Stimulated activated naive CD8-positive, alpha-beta T cell treated with anti-CD3 and anti-CD28 coated beads, Interleukin-15, Interleukin-2, amounts not matched to agents 100 ng/mL and 50 ng/mL, for 24 hours (primary cell): ENCODE results near the gene ADK.

Source experiments
- H3K27ac Mint-ChIP-seq: one replicate; pipeline ENCODE4 v1.8.0; 2021; ENCODE audit warnings: mild to moderate bottlenecking, mixed read lengths
- H3K27me3 Mint-ChIP-seq: one replicate; pipeline ENCODE4 v1.8.0; 2021; ENCODE audit warnings: mixed read lengths
- H3K36me3 Mint-ChIP-seq: one replicate; pipeline ENCODE4 v1.8.0; 2021; ENCODE audit warnings: low read depth, mixed read lengths
- H3K4me1 Mint-ChIP-seq: one replicate; pipeline ENCODE4 v1.8.0; 2021; ENCODE audit warnings: low read depth, mixed read lengths
- H3K4me3 Mint-ChIP-seq: one replicate; pipeline ENCODE4 v1.8.0; 2021; ENCODE audit warnings: mild to moderate bottlenecking, mixed read lengths
- H3K9me3 Mint-ChIP-seq: one replicate; pipeline ENCODE4 v1.8.0; 2021; ENCODE audit warnings: mixed read lengths

Gene ADK

DNA sequence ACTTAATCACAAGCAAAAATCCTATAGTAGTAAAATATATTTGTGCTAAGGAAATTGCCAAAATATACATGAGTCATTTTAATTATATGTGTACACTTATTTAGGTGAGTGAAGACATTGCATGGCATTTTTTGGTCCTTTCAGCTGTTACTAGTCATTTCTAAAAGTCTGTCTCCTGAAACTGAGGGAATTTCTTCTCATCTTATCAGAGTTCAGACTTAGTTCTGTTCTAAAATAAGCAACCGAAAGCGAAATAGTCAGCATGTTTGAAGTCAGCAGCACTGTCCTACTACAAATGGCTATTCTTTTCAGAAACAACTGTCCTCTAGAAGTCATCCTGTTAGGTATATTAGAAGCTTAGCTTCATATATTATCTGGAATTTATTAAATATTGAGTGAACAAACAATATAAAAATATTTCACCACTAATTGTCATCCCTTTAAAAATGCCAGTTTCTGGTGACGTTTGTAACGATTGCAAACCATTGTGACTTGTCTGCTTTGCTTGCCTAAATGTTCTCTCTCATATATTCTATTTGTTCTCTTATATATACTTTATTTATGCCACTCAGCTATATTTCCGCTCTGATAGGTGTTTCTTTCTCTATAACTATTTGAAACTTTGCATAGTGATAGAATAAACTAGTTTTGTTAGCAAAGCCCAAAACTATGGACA lies 448.0 kb downstream of the ADK start:
- Mint-ChIP-seq H3K4me1 (peaks cover 8% of the 10 kb centered on the region), H3K27me3 (no peaks in the 10 kb centered on the region), H3K4me3 (no peak overlapping the region), H3K27ac (no peak overlapping the region), H3K36me3 (peaks cover 38% of the 10 kb centered on the region), H3K9me3 (no peaks in the 10 kb centered on the region)

DNA sequence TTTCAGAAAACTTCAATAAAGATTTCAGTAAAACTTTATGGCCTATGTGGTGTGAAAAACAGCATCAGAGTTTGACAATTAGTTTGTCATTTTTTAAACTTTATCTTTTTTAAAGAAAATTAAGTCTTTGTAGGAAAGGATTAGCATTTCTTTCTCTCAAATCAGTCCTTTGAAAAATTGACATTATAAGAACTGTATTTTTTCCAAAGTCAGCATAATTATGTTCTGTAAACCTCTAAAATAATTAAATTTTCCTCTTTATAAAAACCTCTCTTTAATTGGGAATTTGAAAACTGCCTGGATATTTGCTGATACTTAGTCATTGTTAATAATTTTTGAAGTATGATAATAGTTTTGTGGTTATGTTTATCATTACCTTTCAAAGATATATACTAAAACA lies 448.7 kb downstream of the ADK start:
- Mint-ChIP-seq H3K9me3 (no peaks in the 10 kb centered on the region), H3K36me3 (peaks cover 44% of the 10 kb centered on the region), H3K4me1 (peaks cover 8% of the 10 kb centered on the region), H3K27me3 (no peaks in the 10 kb centered on the region), H3K4me3 (no peak overlapping the region), H3K27ac (no peak overlapping the region)

DNA sequence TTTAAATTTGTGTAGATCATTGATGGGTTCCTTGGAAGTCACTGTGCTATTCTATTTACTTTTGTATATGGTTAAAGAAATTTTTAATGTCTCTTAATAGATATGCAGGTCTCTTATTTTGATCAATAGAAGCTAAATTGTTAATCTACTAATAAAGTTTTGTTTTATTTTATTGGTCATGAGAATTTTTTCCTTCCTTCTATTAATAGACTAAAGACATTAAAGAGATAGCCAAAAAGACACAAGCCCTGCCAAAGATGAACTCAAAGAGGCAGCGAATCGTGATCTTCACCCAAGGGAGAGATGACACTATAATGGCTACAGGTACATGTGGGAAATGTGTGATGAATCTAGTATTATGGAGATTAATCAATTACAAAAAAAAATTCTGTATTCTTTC lies 449.1 kb downstream of the ADK start:
- no peak overlapping the region for H3K4me3 Mint-ChIP-seq
- H3K36me3 Mint-ChIP-seq, result peaks cover 49% of the 10 kb centered on the region
- no peaks in the 10 kb centered on the region for H3K9me3 Mint-ChIP-seq
- no peak overlapping the region for H3K27ac Mint-ChIP-seq
- H3K27me3 Mint-ChIP-seq, result no peaks in the 10 kb centered on the region
- peaks cover 8% of the 10 kb centered on the region for H3K4me1 Mint-ChIP-seq

DNA sequence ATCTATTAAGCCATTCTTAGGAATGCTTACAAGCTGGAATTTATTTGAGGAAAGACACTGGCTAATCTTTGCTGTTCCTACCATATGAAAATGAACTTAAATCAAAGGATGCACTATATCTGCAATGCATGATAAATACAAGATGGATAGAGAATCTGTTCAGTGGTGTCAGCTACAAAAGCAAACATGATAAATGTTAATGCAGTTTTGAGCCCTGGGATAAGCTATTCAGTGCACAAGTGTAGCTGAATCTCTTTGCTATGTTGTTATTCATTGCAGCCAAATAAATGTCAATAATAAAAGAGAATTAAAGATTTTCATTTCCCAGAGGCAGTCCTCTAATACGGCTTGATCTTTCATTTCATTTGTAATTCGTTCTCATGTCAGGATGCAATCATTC lies 451.6 kb downstream of the ADK start:
- H3K4me1 Mint-ChIP-seq, result peaks cover 4% of the 10 kb centered on the region

DNA sequence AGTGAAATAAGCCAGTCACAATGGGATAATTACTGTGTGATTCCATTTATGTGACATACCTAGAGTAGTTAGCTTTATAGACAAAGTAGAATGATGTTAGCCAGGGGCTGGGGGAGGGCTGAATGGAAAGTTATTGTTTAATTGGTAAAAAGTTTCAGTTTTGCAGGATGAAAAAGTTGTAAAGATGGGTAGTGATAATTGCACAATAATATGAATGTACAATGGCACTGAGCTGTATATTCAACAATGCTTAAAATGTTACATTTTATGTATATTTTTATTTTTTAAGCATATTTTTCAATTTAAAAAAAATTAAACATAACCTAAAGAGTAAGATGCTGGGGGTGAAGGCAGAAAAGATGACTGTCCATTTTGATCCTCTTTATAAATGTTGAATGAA lies 459.3 kb downstream of the ADK start:
- H3K4me3 Mint-ChIP-seq, result no peak overlapping the region
- H3K27ac Mint-ChIP-seq, result no peak overlapping the region
- peaks cover 6% of the 10 kb centered on the region for H3K4me1 Mint-ChIP-seq
- no peaks in the 10 kb centered on the region for H3K9me3 Mint-ChIP-seq
- peaks cover 40% of the 10 kb centered on the region for H3K36me3 Mint-ChIP-seq
- no peaks in the 10 kb centered on the region for H3K27me3 Mint-ChIP-seq

More for the DNA sequence above, 451.6 kb downstream of the ADK start:
- no peaks in the 10 kb centered on the region for H3K27me3 Mint-ChIP-seq
- peaks cover 49% of the 10 kb centered on the region for H3K36me3 Mint-ChIP-seq
- H3K4me3 Mint-ChIP-seq, result no peak overlapping the region
- no peaks in the 10 kb centered on the region for H3K9me3 Mint-ChIP-seq
- H3K27ac Mint-ChIP-seq, result no peak overlapping the region

DNA sequence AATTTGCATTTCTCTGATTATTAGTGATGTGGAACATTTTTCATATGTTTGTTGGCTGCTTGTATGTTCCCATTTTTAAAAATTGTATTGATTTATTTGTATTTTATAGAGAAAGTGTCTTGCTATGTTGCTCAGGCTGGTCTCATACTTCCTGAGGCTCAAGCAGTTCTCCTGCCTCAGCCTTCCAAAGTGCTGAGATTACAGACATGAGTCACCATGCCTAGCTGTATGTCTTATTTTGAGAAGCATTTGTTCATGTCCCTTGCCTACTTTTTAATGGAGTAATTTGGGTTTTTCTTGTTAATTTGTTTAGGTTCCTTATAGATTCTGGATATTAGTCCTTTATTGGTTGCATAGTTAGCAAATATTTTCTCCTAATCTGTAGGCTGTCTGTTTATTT lies 461.2 kb downstream of the ADK start:
- H3K9me3 Mint-ChIP-seq, result no peaks in the 10 kb centered on the region
- H3K4me1 Mint-ChIP-seq, result peaks cover 6% of the 10 kb centered on the region
- H3K27ac Mint-ChIP-seq, result no peak overlapping the region
- H3K27me3 Mint-ChIP-seq, result no peaks in the 10 kb centered on the region
- H3K4me3 Mint-ChIP-seq, result no peak overlapping the region
- peaks cover 44% of the 10 kb centered on the region for H3K36me3 Mint-ChIP-seq

DNA sequence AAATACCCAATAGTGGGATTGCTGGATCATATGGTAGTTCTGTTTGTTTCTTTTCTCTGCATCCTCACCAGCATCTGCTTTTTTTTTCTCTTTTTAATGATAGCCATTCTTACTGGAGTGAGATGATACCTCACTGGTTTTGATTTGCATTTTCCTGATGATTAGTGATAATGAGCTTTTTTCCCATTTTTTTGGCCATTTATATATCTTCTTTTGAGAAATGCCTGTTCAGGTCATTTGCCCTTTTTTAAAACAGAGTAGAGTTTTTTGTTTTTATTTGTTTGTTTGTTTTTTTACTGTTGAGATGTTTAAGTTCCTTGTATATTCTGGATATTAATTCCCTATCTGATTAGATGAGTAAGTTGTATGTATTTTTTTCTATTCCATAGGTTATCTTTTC lies 469.6 kb downstream of the ADK start:
- Mint-ChIP-seq H3K27me3 (no peaks in the 10 kb centered on the region), H3K27ac (no peak overlapping the region), H3K4me3 (no peak overlapping the region), H3K4me1 (no peaks in the 10 kb centered on the region), H3K9me3 (peaks cover 8% of the 10 kb centered on the region), H3K36me3 (peaks cover 70% of the 10 kb centered on the region)

DNA sequence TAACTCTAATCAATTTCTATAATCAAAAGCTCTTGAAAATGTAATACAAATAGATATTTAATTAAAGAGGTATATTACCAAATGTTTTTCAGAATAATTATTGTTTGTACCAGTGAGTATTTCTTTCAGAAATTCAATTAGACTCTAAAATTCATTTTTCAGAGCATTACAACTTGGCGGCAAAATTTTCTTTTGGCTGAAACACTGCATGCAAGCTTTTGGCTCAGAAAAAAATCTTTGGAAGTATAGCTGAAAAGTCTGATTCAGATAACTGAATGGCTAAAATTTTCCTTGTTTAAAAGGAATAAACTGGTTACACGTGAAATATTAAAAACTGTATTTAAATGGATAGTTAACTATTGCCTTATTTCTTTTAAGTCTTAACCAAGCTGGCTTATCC lies 472.8 kb downstream of the ADK start:
- H3K27me3 Mint-ChIP-seq, result no peaks in the 10 kb centered on the region
- no peak overlapping the region for H3K4me3 Mint-ChIP-seq
- peaks cover 8% of the 10 kb centered on the region for H3K9me3 Mint-ChIP-seq
- no peak overlapping the region for H3K27ac Mint-ChIP-seq
- peaks cover 48% of the 10 kb centered on the region for H3K36me3 Mint-ChIP-seq
- no peaks in the 10 kb centered on the region for H3K4me1 Mint-ChIP-seq

DNA sequence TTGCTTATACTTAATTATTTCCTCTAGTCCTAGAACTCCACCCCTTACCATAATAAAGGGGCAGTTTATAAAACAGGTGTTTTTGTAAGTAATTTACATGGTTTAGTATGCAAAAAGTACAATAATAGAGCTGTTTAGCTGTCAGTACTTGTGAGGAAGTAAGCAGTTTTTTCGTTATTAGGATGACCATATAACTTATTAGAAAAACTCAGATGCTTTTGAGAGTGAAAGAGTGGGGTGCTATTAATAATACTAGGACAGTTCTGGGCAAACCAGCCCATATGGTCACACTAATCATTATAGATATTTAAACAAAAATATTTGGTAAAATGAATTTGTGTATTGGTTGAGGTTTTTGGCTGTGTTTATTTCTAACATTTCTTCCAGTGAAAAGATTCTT lies 473.5 kb downstream of the ADK start:
- Mint-ChIP-seq H3K36me3 (peaks cover 43% of the 10 kb centered on the region), H3K9me3 (peaks cover 8% of the 10 kb centered on the region), H3K27ac (no peak overlapping the region), H3K27me3 (no peaks in the 10 kb centered on the region), H3K4me1 (no peaks in the 10 kb centered on the region), H3K4me3 (no peak overlapping the region)

DNA sequence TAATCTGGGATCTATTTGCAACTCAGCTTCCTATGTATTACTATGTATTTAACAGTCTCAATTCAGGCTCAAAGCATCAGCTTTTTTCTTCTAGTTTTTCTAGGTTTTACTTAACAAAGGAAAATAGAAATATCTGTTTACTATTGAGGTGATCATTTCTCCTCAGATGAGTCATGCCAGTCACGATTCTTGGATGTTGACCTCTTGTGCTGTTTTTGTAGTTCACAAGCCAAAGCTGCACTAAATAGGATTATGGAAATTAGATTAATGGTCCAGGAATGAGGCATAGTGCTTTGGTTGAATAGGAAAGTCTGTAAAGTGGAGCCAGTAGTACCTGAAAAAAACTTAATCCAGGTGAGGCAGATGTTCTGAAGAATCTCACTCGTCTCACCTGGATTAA lies 477.1 kb downstream of the ADK start:
- peaks cover 4% of the 10 kb centered on the region for H3K9me3 Mint-ChIP-seq
- no peaks in the 10 kb centered on the region for H3K4me1 Mint-ChIP-seq
- H3K4me3 Mint-ChIP-seq, result no peak overlapping the region

DNA sequence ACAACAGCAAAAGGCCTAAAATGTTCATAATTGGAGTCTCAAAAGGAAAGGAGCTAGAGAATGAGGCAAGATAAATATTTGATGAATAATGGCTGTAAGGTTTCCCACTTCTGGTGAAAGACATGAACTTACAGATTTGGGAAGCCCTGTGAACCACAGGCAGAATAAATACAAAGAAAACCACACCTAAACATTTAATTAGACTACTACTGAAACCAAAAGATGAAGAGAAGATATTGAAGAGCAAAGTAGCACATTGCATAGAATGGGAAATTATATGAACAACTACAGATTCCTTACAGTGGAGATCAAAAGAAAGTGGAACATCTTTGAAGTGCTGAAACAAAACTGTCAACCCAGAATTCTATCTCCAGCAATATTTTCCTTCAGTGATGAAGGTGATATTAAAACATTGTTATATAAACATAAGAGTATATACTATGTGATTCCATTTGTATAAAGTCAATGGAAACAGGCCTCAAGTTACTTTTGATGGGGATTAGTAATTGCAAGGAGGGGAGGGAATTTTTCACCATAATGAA lies 484.0 kb downstream of the ADK start:
- Mint-ChIP-seq H3K4me1 (no peaks in the 10 kb centered on the region), H3K36me3 (peaks cover 58% of the 10 kb centered on the region), H3K4me3 (no peak overlapping the region), H3K27ac (no peak overlapping the region), H3K27me3 (no peaks in the 10 kb centered on the region), H3K9me3 (peaks cover 17% of the 10 kb centered on the region)

More for the DNA sequence above, 477.1 kb downstream of the ADK start:
- H3K36me3 Mint-ChIP-seq, result peaks cover 34% of the 10 kb centered on the region
- no peak overlapping the region for H3K27ac Mint-ChIP-seq
- H3K27me3 Mint-ChIP-seq, result no peaks in the 10 kb centered on the region

DNA sequence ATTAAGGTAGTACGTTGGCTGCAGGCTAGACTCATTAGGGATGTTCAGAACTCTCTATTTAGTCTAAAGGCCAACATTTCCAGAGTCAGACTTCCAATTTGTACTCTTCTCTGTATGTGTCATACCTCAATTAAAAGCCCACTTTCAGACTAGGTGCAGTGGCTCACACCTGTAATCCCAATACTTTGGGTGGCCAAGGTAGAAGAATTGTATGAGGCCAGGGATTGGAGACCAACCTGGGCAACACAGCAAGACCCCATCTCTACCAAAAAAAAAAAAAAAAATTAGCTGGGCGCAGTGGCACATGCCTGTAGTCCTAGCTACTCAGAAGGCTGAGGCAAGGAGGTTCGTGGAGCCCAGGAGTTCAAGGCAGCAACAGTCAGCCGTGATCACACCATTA lies 484.6 kb downstream of the ADK start:
- peaks cover 61% of the 10 kb centered on the region for H3K36me3 Mint-ChIP-seq
- no peak overlapping the region for H3K27ac Mint-ChIP-seq
- H3K27me3 Mint-ChIP-seq, result no peaks in the 10 kb centered on the region
- no peaks in the 10 kb centered on the region for H3K4me1 Mint-ChIP-seq
- peaks cover 17% of the 10 kb centered on the region for H3K9me3 Mint-ChIP-seq
- no peak overlapping the region for H3K4me3 Mint-ChIP-seq

DNA sequence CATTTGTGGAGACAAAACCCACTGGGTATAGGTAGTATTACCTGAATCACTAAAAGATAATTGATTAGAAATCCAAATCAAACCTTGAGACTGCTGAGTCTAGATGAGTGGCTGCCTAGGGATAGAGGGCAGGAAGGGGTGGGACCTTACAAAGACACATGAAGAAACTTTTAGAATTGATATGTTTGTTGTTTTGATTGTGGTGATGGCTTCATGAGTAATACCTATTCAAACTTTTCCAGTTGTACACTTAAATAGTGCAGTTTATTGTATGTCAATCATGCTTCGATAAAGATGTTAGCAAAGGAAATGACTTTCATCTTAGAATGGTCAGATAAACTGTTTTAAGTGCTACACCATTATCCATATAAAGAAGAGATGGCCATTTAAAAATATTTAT lies 486.7 kb downstream of the ADK start:
- Mint-ChIP-seq H3K4me3 (no peak overlapping the region), H3K36me3 (peaks cover 54% of the 10 kb centered on the region), H3K4me1 (no peaks in the 10 kb centered on the region), H3K27ac (no peak overlapping the region), H3K27me3 (no peaks in the 10 kb centered on the region), H3K9me3 (peaks cover 13% of the 10 kb centered on the region)

DNA sequence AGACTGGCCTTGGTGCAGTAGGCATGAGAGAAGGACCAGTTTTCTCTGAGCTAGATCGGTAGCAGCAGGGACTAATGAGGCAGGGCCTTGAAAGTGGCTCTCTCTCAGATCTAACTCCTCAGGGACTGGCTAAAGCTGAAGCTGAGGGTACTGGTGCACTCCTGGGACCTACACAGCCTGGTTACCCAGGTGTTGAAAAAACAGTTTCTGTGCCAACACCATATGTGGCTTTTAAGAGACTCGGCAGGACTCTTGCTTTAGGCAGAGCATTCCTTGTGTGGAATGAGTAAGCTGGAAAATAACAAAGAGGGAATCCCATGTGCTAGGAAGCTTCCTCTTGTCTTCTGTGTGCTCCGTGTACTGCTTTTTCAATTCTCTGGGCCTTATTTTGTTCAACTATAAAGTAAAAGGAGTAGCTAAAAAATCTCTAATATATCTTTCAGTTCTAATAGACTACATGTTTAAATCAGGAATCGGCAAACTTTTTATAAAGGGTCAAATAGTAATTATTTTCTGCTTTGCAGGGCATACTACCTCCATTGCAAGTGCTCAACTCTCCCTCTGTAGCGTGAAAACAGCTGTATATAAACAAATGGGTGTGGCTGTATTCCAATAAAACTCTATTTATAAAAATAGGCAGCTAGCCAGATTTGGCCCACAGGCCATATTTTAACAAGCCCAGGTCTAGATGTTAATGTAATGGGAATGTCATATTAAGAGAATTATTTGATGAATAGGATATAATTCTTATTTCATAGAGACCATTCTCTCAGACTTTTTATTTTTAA lies 489.3 kb downstream of the ADK start:
- no peak overlapping the region for H3K4me3 Mint-ChIP-seq
- peaks cover 11% of the 10 kb centered on the region for H3K9me3 Mint-ChIP-seq
- H3K27ac Mint-ChIP-seq, result no peak overlapping the region

DNA sequence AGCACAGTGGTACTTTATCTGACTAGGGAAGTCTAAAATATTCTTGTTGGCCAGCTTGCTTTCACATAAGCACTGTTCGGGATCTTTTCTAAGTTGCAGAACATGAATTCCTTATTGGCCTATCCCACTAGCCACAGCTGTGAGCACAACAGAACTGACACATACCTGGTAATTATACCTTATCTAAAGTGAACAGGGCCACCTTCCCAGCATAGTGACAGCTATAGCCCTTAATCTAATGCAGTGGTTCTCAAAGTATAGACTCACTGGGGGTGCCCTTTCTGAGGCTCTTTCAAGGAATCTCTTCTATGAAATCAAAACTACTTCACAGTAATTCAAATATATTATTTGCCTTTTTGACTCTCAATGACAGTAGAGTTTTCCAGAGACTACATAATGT lies 490.6 kb downstream of the ADK start:
- H3K27ac Mint-ChIP-seq, result no peak overlapping the region
- H3K4me1 Mint-ChIP-seq, result no peaks in the 10 kb centered on the region
- no peak overlapping the region for H3K4me3 Mint-ChIP-seq
- H3K36me3 Mint-ChIP-seq, result peaks cover 52% of the 10 kb centered on the region
- no peaks in the 10 kb centered on the region for H3K27me3 Mint-ChIP-seq
- peaks cover 8% of the 10 kb centered on the region for H3K9me3 Mint-ChIP-seq

More for the DNA sequence above, 489.3 kb downstream of the ADK start:
- Mint-ChIP-seq H3K27me3 (no peaks in the 10 kb centered on the region), H3K4me1 (no peaks in the 10 kb centered on the region), H3K36me3 (peaks cover 44% of the 10 kb centered on the region)
